Urinary bladder (tissue), 4 donors: ENCODE measurements around the gene MFSD2A. TPM values are rescaled to one million over a fixed set of nuclear protein-coding genes. Genes with fewer than 3 reads are reported as not detected.
A peak's percentile ranks its signal among the peaks of the same experiment; 100 is the strongest.
"Not testable (repeated sequence)": the region's sequence is repeated elsewhere in the genome, so short reads cannot be mapped to it uniquely, and the experiment has no call there.

Experiments
- DNase-seq: peaks from one replicate; pipeline ENCODE4 v3.0.0-alpha.2; 2015; ENCODE audit errors: extremely low spot score
- H3K27ac ChIP-seq: one replicate; pipeline ENCODE4 v1.5.1; 2013; ENCODE audit warnings: low read depth, mild to moderate bottlenecking, moderate library complexity
- H3K36me3 ChIP-seq: one replicate; pipeline ENCODE4 v1.6.1; 2013; ENCODE audit warnings: mild to moderate bottlenecking, moderate library complexity; ENCODE audit not compliant: insufficient read depth
- H3K4me1 ChIP-seq: one replicate; pipeline ENCODE4 v1.6.1; 2013; ENCODE audit warnings: mild to moderate bottlenecking, moderate library complexity; ENCODE audit not compliant: insufficient read depth
- H3K4me3 ChIP-seq: one replicate; pipeline ENCODE4 v1.5.1; 2013; ENCODE audit warnings: low read depth, low read length
- WGBS: extraction: QIAGEN DNeasy Blood & Tissue Kit; methylation state at CpG from one replicate; pipeline ENCODE4 v1.1.7; 2013; 5-methylcytosine and 5-hydroxymethylcytosine counted together
- polyA plus RNA-seq: library from polyadenylated mRNA; stranded (reverse); fragments of 200-250 nt; gene quantifications from one replicate; pipeline ENCODE4 v1.2.3, GENCODE V29; 2013
- total RNA-seq: library from RNA; depleted of rRNA; stranded (reverse); fragments of >200 nt; gene quantifications from one replicate; pipeline ENCODE4 v1.2.3, GENCODE V29; 2014
- donor health status: healthy with polysubstance abuse.
- donor health status: healthy.

MFSD2A gene
- total and polyA plus RNA-seq, 2 donors: 0.95 to 3.5 TPM

DNA sequence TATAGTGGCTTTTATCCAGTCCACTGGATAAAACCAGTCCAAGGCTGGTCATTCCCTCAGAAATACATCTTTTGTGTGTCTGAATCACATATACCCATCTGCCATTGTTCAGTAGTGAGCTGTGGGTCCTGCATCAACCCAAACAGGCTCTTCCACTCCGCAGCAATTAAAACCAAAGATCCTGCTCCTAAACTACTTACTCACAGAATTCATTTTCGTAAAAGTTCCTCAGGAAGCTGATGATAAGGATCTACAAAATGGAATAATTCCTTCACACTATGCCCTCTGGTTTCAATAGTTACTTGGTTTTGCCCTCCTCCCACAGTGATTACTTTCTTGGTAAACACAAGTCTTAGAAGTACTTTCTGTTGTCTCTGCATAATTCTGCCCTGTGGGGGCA lies 5.1 kb upstream of the MFSD2A start:
- Histone ChIP-seq H3K27ac (no peak overlapping the region), H3K4me3 (no peak overlapping the region), H3K4me1 (no peaks in the 10 kb centered on the region), H3K36me3 (no peaks in the 10 kb centered on the region)
- 82% methylated on average over 2 of the region's 2 CpGs for WGBS
- DNase-seq: no peak

DNA sequence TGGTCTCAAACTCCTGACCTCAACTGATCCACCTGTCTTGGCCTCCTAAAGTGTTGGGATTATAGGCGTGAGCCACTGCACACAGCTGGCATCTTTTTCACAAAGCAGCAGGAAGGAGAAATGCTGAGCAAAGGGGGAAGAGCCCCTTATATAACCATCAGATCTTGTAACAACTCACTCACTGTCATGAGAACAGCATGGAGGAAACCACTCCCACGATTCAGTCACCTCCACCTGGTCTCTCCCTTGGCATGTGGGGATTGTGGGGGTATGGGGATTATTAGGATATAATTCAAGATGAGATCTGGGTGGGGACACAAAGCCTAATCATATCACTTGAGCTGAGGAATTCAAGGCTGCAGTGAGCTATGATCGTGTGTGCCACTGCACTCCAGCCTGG lies 3.0 kb upstream of the MFSD2A start:
- peaks cover 6% of the 10 kb centered on the region for H3K4me1 ChIP-seq
- H3K27ac ChIP-seq: no peak overlapping the region

DNA sequence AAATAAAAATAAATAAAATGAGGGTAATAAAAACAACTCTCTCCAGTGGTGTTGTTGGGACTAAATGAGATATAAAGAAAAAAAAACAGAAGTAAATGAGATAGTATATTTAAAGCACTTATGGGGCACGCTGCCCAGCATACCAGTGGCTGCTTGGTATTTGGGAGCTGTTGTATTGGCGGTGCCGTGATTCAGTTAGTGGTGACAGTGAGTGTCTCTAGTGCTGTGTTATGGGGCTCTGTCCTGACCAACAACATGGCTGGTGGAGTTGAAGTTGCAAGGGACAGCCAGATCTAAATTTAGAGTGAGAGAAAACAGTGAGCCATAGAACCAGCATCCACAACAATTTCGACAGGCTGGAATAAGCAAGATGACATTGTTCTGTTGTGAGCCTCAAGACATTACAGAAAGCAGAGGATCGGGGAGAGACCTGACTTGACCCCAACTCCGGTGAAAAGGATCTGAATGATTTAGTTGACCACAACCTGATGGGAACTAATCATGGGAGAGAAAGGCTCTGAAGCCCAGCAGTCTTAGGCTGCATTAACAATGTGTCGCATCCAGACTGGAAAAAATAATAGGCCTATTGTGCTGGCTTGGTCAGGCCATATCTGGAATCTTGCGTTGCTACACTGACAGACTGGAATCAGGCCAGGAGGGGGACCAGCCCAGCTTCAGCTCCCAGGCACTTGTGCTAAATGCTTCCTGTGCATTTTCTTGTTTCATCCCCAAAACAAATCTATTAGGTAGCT lies 2.4 kb upstream of the MFSD2A start:
- Histone ChIP-seq H3K4me3 (no peak overlapping the region), H3K4me1 (peaks cover 6% of the 10 kb centered on the region), H3K27ac (no peak overlapping the region), H3K36me3 (no peaks in the 10 kb centered on the region)
- no peak for DNase-seq
- 57% methylated on average over 8 of the region's 8 CpGs for WGBS

More for the DNA sequence above, 3.0 kb upstream of the MFSD2A start:
- H3K4me3 ChIP-seq: no peak overlapping the region
- no peak for DNase-seq
- no peaks in the 10 kb centered on the region for H3K36me3 ChIP-seq
- WGBS: 79% methylated on average over 3 of the region's 3 CpGs

DNA sequence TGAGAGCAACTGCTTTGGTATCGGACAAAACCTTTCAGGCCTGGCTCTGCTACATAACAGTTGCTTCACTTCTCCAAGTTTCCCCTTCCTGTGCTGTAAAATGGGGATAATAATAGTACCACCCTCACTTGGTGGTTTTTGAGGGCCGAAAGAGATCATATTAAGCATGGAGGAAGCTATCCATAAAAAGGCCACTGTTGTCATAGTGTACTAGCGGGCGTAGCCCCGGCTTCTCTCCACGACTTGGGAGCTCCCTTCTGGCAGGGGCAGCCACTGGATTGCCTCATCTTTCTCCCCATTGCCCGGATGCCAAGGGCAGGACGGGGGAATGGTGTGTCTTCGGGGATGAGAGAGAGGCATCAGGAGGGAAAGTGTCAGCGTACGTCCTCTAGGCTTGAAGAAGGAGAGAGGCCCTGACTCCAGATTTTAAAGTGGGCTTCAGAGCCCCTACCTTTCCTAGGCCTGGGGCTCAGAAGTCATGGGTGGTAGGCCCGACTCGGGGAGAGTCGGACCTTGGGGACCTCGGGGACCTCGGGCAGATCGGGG lies 548 bp upstream of the MFSD2A start:
- no peak for DNase-seq
- WGBS: 52% methylated on average over 17 of the region's 17 CpGs
- Histone ChIP-seq H3K4me3 (peak overlapping the region; percentile 35), H3K27ac (no peak overlapping the region), H3K4me1 (peaks cover 6% of the 10 kb centered on the region), H3K36me3 (no peaks in the 10 kb centered on the region)

DNA sequence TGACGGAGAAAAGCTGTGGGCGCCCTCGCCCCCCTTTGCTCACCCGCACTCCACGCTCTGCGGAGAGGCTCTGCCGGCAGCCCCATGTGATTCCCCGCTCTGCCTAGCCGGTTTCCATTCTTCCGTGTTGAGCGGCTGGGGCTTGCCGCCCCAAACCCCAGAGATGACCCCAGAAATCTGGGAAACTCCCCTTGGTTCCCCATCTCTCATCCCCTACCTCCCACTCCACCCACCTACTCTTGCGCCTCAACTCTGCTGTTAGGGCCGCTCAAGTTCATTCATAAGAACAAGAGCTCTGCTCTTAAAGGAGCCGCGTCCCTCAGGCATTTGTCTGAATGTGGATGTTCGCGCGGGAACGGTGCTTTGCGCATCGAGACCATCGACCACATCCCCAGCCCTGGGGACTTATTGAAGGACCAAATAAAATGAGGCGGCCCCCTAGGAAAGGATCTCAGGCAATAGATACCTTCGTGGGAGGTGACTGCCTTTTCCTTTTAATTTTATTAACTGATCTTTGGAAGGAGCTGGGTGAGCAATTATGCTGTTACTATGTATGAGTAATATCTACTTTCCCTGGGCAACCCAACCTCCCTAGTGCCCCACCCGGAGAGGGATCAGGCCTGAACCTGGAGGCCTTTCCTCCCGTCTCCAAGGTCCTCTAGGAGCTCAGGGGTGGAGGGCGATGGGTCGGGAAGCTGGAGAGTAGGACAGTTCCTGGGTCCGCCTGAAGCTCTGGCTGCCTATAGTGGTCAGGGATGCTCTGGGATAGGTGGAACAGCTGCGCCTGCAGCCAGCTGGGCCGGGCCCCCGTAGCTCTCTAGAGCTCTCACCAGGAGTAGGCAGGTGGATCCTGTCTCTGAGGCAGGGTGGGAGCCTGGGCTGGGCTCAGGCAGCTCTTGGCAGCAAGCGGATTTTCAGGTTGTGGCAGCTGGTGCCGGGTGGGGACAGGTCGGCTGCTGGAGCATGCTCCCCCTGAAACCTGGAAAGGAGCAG lies 898 bp downstream of the MFSD2A start:
- Histone ChIP-seq H3K4me1 (peaks cover 6% of the 10 kb centered on the region), H3K36me3 (no peaks in the 10 kb centered on the region), H3K27ac (no peak overlapping the region), H3K4me3 (peak overlapping the region; percentile 35)
- no peak for DNase-seq
- WGBS: 7% methylated on average over 36 of the region's 36 CpGs

DNA sequence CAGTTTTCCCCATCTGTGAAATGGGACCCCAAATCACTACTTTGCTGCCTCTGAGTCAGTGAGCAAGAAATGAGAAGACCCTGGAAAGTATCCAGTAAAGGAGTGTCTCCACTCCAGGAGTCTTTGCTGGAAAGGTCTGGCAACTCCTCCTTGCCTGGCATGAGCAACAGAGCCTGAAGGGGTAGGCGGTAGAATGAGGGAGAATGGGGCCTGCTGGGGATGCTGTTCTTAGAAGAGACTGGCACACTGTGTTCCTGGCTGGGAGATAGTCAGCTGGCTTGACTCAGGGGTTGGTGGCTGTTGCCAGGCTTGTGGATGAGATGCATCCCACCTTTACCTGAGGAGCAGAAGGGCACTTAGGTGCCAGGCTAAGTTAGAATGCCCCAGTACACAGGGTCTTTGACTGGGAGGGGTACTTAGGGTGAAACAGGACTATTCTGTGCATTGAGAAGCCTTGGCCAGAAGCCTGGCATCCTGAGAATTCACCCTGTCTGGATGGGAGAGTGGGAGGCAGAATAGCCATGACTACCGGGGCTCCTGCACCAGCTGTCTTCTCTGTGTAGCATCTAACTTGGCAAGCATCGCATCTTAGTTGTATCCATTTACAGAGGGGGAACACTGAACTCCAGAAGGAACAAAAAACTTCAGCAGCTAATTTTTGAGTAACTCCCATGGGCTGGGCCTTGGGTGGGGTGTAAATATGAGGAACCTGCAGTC lies 2.5 kb downstream of the MFSD2A start:
- no peak for DNase-seq
- Histone ChIP-seq H3K27ac (no peak overlapping the region), H3K4me1 (peaks cover 6% of the 10 kb centered on the region), H3K4me3 (no peak overlapping the region), H3K36me3 (no peaks in the 10 kb centered on the region)
- 63% methylated on average over 3 of the region's 3 CpGs for WGBS

DNA sequence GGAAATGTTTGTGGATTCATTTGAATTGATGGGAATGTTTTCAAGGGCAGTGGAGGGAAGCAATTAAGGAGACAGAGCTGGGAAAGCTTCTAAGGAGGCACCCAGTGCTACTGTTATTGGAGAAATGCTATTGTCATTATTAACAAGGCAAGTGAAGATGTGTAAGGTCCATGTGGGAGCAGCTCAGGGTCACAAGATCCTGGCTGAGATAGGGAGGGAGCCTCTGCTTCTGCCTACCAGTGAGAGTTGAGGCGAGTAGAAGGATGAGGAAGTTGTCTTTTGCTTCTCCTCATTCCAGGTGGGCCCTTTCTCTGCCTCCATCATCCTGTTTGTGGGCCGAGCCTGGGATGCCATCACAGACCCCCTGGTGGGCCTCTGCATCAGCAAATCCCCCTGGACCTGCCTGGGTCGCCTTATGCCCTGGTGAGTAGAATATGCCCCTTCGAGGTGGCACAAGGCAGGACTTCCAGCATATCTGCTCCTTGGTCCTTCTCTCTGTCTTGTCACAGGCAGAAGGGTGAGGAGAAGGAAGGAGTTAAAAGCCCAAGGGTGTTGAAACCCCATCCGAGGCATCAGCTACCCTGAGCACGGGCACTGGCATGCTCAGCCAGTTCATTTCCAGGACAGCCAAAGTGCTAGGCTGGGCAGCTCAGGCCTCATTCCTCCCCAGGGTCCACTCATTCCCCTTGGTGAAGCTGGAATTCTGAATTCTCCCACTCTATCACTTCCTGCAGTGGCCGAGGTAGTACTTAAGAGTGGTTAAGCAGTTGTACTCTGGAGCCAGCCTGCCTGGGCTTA lies 3.7 kb downstream of the MFSD2A start:
- H3K4me3 ChIP-seq: no peak overlapping the region
- H3K27ac ChIP-seq: no peak overlapping the region
- H3K36me3 ChIP-seq: no peaks in the 10 kb centered on the region
- no peak for DNase-seq
- WGBS: 65% methylated on average over 7 of the region's 7 CpGs
- H3K4me1 ChIP-seq: peaks cover 6% of the 10 kb centered on the region

DNA sequence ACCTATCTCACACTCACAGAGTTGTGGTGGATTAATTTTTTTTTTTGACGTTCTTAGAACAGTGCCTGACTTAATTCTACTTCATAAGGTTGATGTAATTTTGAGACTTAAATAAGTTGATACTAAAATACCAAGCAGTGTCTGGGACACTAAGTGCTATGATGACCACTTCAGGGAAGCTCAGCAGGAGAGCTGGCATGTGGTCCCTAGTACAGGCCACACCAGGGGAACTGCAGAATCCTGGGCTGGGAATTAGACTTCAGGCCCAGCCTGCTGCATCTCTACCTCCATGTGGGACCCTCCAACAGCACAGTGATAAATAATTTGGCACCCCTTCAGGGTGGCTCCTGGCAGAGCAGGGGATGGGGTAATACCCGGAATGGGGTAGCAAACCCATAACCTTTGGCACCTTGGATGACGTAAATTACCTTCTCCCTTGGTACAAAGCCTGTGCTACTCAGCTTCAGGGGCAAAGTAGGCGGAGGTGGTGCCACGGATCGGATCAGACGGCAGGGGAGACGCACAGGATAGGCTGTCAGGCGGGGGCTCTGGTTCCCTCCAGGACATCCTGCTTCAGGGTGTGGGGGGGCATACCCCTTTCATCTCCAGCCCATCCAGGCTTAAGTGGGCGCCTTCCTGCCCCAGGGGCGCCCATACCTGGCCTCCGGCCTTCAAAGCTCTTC lies 4.8 kb downstream of the MFSD2A start:
- 82% methylated on average over 12 of the region's 12 CpGs for WGBS
- H3K27ac ChIP-seq: no peak overlapping the region
- peaks cover 6% of the 10 kb centered on the region for H3K4me1 ChIP-seq
- no peak for DNase-seq
- H3K4me3 ChIP-seq: no peak overlapping the region
- H3K36me3 ChIP-seq: no peaks in the 10 kb centered on the region

DNA sequence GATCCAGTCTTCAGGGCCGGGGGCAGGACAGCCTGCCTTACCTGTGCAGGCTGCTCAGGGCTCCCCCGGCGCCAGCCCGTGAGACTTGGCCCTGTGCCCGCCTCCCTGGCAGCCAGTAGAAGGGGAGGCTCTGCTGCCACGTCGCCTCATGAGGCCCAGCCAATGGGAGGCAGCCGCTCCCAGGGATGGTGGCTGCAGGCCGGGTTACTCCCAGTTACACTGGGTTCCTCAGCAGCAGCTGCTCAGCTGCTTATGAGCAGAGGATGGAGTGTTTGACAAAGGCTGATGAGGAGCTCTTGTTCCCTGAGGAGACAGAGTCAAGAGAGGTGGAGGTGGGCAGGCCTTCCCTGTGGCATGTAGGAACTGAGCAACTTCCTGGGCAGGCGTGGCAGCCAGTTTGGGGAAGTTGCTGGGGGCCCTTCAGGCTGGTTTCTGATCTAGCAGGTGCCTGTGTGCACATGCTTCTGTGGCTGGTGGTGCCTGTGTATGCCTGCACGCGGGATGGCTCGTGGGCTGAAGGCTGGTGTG lies 5.5 kb downstream of the MFSD2A start:
- Histone ChIP-seq H3K4me3 (no peak overlapping the region), H3K36me3 (no peaks in the 10 kb centered on the region), H3K4me1 (peaks cover 3% of the 10 kb centered on the region), H3K27ac (no peak overlapping the region)
- WGBS: 64% methylated on average over 13 of the region's 13 CpGs
- DNase-seq: no peak

DNA sequence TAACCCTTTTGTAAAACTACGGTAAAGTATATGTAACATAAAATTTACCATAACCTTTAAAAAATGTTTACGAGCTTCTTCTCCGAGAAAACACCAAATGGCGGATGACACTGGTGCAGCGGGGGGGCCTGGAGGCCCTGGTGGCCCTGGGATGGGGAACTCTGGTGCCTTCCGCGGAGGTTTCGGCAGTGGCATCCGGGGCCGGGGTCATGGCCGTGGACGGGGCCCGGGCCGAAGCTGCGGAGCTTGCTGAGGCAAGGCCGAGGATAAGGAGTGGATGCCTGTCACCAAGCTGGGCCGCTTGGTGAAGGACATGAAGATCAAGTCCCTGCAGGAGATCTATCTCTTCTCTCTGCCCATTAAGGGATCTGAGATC lies 7.5 kb downstream of the MFSD2A start:
- DNase-seq: no peak
- Histone ChIP-seq H3K27ac (no peak overlapping the region), H3K36me3 (no peaks in the 10 kb centered on the region), H3K4me1 (no peaks in the 10 kb centered on the region), H3K4me3 (no peak overlapping the region)
- 95% methylated on average over 17 of the region's 17 CpGs for WGBS

DNA sequence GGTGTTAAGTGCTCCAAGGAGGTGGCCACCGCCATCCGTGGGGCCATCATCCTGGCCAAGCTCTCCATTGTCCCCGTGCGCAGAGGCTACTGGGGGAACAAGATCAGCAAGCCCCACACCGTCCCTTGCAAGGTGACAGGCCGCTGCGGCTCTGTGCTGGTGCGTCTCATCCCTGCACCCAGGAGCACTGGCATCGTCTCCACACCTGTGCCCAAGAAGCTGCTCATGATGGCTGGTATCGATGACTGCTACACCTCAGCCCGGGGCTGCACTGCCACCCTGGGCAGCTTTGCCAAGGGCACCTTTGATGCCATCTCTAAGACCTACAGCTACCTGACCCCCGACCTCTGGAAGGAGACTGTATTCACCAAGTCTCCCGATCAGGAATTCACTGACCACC lies 8.0 kb downstream of the MFSD2A start:
- not testable (repeated sequence) for H3K4me1 ChIP-seq, DNase-seq, H3K27ac ChIP-seq, H3K4me3 ChIP-seq, H3K36me3 ChIP-seq
- WGBS: 95% methylated on average over 12 of the region's 13 CpGs

DNA sequence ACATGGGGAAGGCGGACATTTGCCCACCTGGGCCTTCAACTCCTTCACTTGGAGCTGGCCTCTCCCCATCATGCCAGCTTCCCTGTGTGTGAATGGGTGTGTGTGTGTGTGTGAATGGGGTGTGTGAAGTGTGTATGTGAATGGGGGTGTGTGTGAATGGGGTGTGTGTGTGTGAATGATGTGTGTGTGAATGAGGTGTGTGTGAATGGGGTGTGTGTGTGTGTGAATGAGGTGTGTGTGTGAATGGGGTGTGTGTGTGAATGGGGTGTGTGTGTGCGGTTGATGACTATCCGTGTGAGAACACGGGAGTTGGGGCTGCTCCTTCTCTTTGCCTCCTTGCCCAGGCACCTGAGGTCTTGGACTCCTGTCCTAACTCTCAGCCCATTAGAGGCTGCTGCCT lies 9.6 kb downstream of the MFSD2A start:
- 97% methylated on average over 4 of the region's 4 CpGs for WGBS
- Histone ChIP-seq H3K27ac (no peak overlapping the region), H3K4me1 (no peaks in the 10 kb centered on the region)

More for the DNA sequence above, 9.6 kb downstream of the MFSD2A start:
- no peak for DNase-seq
- H3K4me3 ChIP-seq: no peak overlapping the region
- H3K36me3 ChIP-seq: no peaks in the 10 kb centered on the region
